Endothelial cell of umbilical vein (primary cell): ENCODE measurements around the gene SMARCC1.

Experiments used
- EZH2 ChIP-seq: IDR thresholded peaks from 2 replicates; pipeline ENCODE4 v1.6.1; 2012; ENCODE audit warnings: borderline replicate concordance, low read depth, mild to moderate bottlenecking, moderate library complexity, low read length, inconsistent platforms; ENCODE audit not compliant: severe bottlenecking
- FOS ChIP-seq: IDR thresholded peaks from 2 replicates; pipeline ENCODE4 v1.6.1; 2011; ENCODE audit warnings: mild to moderate bottlenecking, low read length, moderate library complexity, borderline replicate concordance; ENCODE audit not compliant: insufficient read depth
- GATA2 ChIP-seq: IDR thresholded peaks from 2 replicates; pipeline ENCODE4 v1.7.0; 2011; ENCODE audit warnings: low read depth, mild to moderate bottlenecking, moderate library complexity, mixed read lengths, low read length; ENCODE audit not compliant: insufficient read length, insufficient read depth
- JUN ChIP-seq: IDR thresholded peaks from 2 replicates; pipeline ENCODE4 v1.6.1; 2011; ENCODE audit warnings: borderline replicate concordance, low read depth; ENCODE audit not compliant: insufficient read length, insufficient read depth
- MYC ChIP-seq: IDR thresholded peaks from one replicate; pipeline ENCODE4 v1.6.1; 2011; ENCODE audit warnings: mild to moderate bottlenecking, low read depth, low read length
- POLR2A ChIP-seq: IDR thresholded peaks from 2 replicates; pipeline ENCODE4 v1.6.1; 2012; ENCODE audit warnings: low read depth, mild to moderate bottlenecking, control low read depth, low read length
- POLR2AphosphoS5 ChIP-seq: IDR thresholded peaks from 2 replicates; pipeline ENCODE4 v1.6.1; 2012; ENCODE audit warnings: low read depth, mild to moderate bottlenecking, control low read depth, low read length, moderate library complexity; ENCODE audit not compliant: insufficient read depth
- TF ChIP-seq, protein P1 (sequence below), 2 donors: IDR thresholded peaks; 1 replicate in 1 of 2; 2 replicates in 1 of 2; pipeline ENCODE4 v1.5.1; 2011; ENCODE audit warnings: low read length in 2 of 2, mild to moderate bottlenecking in 2 of 2, moderate library complexity in 2 of 2, control low read depth in 1 of 2, inconsistent platforms in 1 of 2, low read depth in 1 of 2; ENCODE audit not compliant: insufficient read depth in 1 of 2; ENCODE audit errors: extremely low read depth in 1 of 2
- TF ChIP-seq, protein P2 (sequence below): IDR thresholded peaks from 2 replicates; pipeline ENCODE4 v1.6.1; 2011; ENCODE audit not compliant: insufficient read depth, insufficient read length

DNA sequence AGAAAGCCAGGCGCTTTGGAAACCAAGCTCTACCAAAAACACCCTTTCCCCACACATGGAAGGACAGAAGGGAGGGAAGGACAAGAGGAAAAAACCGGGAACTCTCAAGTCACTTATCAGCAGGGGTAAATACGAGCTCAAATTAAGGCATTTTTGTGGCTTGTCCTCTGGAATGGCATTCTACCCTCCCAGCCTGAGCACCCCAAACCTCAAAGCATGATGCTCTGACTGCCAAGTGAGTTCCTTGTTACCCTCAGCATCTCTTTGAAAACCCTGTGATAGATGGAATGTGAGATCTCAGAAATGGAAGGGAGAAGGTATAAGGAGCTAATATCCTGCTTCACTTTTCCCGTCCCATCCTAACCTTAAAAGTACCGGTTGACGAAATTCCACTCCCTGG, 194.9 kb downstream of the SMARCC1 start:
- TF ChIP-seq, protein P1, sequence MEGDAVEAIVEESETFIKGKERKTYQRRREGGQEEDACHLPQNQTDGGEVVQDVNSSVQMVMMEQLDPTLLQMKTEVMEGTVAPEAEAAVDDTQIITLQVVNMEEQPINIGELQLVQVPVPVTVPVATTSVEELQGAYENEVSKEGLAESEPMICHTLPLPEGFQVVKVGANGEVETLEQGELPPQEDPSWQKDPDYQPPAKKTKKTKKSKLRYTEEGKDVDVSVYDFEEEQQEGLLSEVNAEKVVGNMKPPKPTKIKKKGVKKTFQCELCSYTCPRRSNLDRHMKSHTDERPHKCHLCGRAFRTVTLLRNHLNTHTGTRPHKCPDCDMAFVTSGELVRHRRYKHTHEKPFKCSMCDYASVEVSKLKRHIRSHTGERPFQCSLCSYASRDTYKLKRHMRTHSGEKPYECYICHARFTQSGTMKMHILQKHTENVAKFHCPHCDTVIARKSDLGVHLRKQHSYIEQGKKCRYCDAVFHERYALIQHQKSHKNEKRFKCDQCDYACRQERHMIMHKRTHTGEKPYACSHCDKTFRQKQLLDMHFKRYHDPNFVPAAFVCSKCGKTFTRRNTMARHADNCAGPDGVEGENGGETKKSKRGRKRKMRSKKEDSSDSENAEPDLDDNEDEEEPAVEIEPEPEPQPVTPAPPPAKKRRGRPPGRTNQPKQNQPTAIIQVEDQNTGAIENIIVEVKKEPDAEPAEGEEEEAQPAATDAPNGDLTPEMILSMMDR (IDR thresholded peaks at IDR 0.05; ENCODE audit: extremely low read depth in 1 of 2, insufficient read depth in 1 of 2, low read depth in 1 of 2, low read length in 2 of 2) = no peak
- TF ChIP-seq POLR2A = no peak
- TF ChIP-seq GATA2 = no peak
- no peak for TF ChIP-seq JUN
- TF ChIP-seq POLR2AphosphoS5 = no peak
- TF ChIP-seq, protein P2, sequence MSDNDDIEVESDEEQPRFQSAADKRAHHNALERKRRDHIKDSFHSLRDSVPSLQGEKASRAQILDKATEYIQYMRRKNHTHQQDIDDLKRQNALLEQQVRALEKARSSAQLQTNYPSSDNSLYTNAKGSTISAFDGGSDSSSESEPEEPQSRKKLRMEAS = no peak
- no peak for TF ChIP-seq EZH2
- TF ChIP-seq MYC = no peak
- no peak for TF ChIP-seq FOS
